GM19455 (cell line): ENCODE data around the gene CERS3.

ENCODE experiments used
- ATAC-seq: cut with Tn5 transposase; IDR thresholded peaks from one replicate; pipeline ENCODE4 v1.9.1; 2021; ENCODE audit not compliant: unreplicated experiment

The CERS3 gene

DNA sequence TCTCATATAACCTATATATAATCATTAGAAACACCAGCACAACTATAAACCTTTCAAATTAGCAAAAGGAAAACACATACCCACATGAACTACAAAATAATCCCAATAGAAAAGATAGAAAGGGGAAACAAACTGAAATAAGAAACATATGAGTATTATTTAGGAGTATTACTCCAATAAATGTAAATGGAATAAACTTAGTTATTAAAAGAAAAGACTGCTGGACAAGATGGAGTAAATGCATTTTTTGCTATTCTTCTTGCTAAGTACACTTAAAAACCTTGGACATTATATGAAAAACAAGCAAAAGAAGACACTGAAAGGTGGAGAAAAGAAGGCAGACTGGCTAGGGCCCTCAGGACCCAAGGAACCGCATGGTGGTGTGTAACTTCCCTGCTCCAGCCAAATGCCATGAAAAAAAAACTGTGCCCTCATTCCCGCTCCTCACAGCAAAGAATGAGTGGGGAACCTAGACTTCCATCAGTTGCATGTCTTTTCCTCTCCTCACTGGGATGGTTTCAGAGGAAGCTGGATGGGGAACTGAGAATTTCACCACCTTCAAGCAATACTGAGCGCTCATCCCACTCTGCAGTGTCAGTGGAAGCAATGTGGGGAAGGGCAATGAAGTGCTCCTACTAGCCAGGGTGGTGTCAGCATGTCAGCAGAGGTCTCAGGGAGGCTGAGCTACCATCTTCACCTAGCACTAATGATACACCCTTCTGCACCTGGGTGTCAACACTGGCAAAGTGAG, 143.3 kb downstream of the CERS3 start:
- no peak for ATAC-seq

DNA sequence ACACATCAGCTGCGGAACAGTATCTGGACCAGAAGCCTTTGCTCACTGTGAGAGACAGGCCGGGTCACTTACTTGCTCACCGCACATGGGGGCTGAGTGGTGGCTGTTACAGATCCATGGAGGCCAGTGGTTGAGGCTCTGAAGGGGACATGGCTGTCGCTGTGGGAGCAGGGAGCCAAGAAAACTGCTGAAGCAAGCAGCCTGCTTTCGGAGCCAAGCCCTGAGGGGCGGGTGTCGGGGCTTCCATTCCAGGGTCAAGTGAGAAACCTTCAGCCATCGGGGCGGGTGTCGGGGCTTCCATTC, 144.7 kb downstream of the CERS3 start:
- no peak for ATAC-seq

DNA sequence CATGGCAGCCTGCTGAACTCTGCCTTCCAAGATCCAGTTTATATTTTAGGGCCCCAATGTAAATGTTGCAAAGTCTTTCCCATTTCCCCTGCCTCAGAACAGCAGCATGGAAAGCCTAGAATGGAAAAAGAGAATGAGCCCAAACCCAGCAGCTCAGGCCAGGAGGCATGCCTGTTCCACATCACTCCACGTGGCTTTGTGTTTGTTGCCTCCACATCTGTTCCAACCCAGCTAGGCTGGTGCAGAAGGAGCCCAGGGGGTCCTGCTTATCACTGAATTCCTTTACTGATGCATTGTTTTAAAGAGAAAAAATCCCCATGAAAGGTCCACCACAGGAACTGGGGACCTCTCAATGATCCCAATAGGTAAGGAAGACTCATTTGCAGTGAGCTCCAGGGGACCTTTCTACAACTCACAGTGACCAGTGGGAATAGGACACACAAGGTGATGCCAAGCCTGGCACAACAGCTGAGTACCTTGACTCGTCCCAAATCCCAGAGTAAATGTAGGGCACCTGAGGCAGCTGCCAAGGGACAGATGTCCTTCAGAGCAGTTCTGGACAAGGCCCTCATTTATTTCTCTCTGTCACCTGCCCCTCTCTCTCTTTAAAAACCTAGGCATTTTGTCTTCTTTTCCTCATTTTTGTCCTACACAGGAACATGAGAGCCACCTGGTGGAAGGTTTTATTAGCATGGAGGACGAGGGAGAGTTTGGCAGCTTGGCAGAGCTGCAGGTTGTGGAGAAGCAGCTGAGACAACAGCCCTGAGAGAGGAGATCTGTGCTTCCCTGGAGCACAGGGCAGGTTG, 145.2 kb downstream of the CERS3 start:
- no peak for ATAC-seq

DNA sequence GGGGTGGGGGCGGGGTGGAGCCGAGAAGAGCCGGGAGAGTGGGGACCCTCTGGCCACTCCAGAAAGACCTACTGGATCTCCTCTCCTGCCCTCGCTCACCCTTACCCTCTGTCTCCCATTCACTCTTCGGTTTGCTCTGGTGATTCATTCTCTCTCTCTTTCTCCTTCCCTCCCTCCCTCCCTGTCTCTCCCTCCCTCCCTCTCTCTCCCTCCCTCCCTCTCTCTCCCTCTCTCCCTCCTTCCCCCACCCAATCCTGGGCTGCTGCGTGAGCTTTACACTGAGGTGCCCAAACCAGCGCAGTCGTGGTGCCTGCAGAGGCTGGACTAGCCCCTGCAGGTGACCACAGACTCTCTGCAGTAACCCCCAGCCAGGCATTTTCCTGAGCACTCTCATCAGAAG, 154.8 kb downstream of the CERS3 start:
- no peak for ATAC-seq

DNA sequence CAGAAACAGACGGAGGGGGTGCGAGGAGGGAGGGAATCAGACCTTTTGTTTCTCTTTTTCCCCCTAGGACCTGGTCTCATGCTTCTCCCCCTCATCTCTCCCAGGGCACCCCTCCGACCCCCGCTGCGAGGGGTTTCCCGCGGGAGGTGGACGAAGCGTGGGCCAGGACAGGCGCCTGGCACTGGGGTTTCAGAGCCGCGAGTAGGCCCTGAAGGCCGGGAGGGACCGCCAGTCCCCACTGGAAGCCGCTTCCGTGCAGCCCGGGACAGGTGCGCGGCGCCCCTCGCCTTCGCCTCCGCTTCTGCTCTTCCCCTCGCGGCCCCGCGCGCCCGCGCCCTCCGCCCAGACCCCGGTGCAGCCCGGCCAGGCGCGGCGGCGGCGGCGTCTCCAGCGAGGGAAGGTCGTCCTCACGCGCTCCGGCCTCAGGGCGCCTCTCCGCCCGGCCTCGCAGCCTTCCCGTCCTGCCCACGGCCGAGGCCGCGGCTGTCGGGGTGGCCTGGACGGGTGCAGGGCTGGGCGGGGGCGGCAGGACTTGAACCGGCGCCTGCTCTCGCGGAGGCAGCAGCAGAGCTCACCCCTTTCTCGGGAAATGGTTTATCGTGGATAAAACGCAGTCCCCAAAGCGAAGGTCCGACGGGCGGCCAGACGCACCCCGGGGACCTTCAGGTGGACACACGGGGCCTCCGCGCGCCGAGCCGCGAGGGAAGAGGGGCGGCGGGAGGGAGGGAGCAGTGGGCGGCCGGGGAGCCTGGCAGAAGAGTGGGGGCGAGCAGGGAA, 155.4 kb downstream of the CERS3 start:
- no peak for ATAC-seq

DNA sequence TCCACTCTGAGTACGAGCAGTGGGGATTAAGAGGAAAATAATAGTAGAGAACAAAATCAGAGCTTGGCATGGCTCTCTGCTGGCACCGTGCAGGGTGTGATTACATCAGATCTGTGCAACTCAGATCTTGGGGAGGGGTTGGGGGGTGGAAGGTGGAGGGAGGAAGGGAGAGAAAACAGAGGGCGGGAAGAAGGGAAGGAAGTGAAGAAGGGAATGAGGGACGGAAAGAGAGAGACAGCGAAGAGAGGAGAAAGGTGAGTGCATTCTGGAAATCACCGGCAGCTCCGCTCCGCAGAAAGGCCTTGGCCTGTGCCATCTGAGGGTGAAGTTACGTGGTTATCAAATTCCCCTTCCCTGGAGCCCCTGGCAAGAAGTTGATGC, 156.0 kb downstream of the CERS3 start:
- no peak for ATAC-seq

DNA sequence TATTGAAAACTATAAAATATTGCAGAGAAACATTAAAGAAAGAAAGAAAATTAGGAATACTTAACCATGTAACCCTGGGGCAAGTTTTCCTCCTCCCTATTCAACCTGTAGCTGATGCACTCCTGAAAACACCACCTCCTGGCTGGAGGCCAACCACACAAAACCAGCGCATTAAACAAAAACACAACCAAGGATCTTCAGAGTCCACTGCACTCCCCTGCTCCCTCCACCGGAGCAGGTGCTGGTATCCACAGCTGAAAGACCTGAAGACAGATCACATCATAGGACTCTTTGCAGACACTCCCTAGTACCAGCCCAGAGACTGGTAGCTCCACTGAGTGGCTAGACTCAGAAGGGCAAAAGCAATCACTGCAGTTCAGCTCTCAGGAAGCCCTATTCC, 173.4 kb downstream of the CERS3 start:
- ATAC-seq = no peak

DNA sequence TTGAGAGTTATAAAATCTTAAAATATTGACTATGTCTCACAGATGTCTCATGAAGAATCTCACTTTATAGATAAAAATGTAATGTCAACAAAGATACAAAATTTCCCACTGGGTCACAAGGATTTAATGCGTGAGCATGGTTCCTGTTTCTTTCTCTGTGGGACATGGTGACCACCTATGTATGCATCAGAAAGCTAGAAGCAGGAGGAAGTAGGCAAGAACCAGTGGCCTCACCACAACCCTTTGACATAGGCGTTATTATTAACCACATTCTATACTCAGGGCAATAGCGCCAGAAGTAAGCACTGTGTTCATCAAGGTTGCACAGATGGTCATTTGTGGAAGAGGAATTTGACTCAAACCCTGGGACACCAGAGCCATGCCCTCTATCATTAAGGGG, 175.3 kb downstream of the CERS3 start:
- ATAC-seq = no peak

DNA sequence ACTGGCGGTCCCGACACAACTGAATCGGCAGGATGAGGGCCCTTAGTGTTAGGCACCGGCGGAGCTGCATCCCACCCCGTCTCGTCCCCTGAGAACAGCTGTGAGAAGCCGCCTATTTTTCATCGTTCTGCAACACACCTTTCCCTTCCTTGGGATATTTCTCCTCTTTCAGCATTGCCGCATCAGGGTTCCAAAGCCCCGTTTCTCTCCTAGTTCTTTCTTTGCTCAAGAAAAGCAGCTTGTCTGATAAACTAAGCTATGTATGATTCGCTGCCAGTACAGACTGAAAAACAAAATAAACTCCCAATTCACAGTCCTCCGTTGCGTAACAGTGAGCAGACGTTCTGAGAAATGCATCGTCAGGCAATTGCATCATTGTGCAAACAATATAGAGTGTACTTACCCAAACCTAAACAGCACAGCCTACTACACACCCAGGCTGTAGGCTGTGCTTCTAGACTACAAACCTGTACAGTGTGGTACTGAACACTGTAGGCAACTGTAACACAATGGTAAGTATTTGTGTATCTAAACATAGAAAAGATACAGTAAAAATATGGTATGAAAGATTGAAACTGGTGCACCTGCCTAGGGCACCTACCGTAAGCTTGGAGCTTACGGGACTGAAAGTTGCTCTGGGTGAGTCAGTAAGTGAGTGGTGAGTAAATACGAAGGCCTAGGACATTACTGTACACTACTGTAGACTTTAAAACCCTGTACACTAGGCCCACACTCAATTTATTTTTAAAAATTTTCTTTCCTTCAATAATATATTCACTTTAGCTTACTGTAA, 178.1 kb downstream of the CERS3 start:
- peak; percentile 2 for ATAC-seq
